HG03066 (cell line): ENCODE data around the gene SPTSSA.
"Not testable (repeated sequence)": the region's sequence is repeated elsewhere in the genome, so short reads cannot be mapped to it uniquely, and the experiment has no call there.

ENCODE experiments used
- ATAC-seq: cut with Tn5 transposase; IDR thresholded peaks from one replicate; pipeline ENCODE4 v1.9.1; 2021; ENCODE audit warnings: low read depth; ENCODE audit not compliant: unreplicated experiment

Gene SPTSSA

GRCh38 chr14:34462132-34462893 lies at the start of gene SPTSSA:
SPTSSA (minus strand) TSS chr14:34462240; CDS start chr14:34462207, 33 bp downstream.
- ATAC-seq, result peak; percentile 86

- ATAC-seq, result no peak
Observed at GRCh38 chr14:34507884-34508283, 45.8 kb upstream of the SPTSSA start.

GRCh38 chr14:34507459-34507858 lies 45.4 kb upstream of the SPTSSA start:
- no peak for ATAC-seq

GRCh38 chr14:34505124-34505491 lies 43.1 kb upstream of the SPTSSA start:
- not testable (repeated sequence) for ATAC-seq

- not testable (repeated sequence) for ATAC-seq
Observed at GRCh38 chr14:34504027-34504426, 42.0 kb upstream of the SPTSSA start.

- no peak for ATAC-seq
Observed at GRCh38 chr14:34502545-34503225, 40.6 kb upstream of the SPTSSA start.

- no peak for ATAC-seq
Observed at GRCh38 chr14:34502001-34502400, 40.0 kb upstream of the SPTSSA start.

GRCh38 chr14:34501004-34501580 lies 39.1 kb upstream of the SPTSSA start:
- no peak for ATAC-seq

GRCh38 chr14:34498684-34499412 lies 36.8 kb upstream of the SPTSSA start:
- no peak for ATAC-seq

GRCh38 chr14:34496679-34497513 lies 34.9 kb upstream of the SPTSSA start:
- ATAC-seq, result no peak

GRCh38 chr14:34496007-34496678 lies 34.1 kb upstream of the SPTSSA start:
- ATAC-seq, result no peak

GRCh38 chr14:34489324-34489723 lies 27.3 kb upstream of the SPTSSA start:
- no peak for ATAC-seq

- no peak for ATAC-seq
Observed at GRCh38 chr14:34488528-34488927, 26.5 kb upstream of the SPTSSA start.

- no peak for ATAC-seq
Observed at GRCh38 chr14:34484726-34485125, 22.7 kb upstream of the SPTSSA start.

- no peak for ATAC-seq
Observed at GRCh38 chr14:34482463-34482862, 20.4 kb upstream of the SPTSSA start.

- ATAC-seq, result no peak
Observed at GRCh38 chr14:34479694-34480093, 17.7 kb upstream of the SPTSSA start.

GRCh38 chr14:34478261-34478660 lies 16.2 kb upstream of the SPTSSA start:
- ATAC-seq, result no peak

- ATAC-seq, result not testable (repeated sequence)
Observed at GRCh38 chr14:34476036-34476435, 14.0 kb upstream of the SPTSSA start.

GRCh38 chr14:34475163-34475562 lies 13.1 kb upstream of the SPTSSA start:
- no peak for ATAC-seq
